Activated CD4-positive, alpha-beta T cell treated with anti-CD3 and anti-CD28 coated beads, Interleukin-2, amount 50 U/mL, for 16 hours (primary cell): Measurements from ENCODE around the gene HDDC2.
"Not testable (repeated sequence)": the region's sequence is repeated elsewhere in the genome, so short reads cannot be mapped to it uniquely, and the experiment has no call there.

Experiments
- DNase-seq: peaks from one replicate; pipeline ENCODE4 v3.0.0-alpha.2; 2020

The HDDC2 gene

GRCh38 chr6:125304970-125305660, 3.3 kb upstream of the HDDC2 start:
- DNase-seq: no peak

DNA sequence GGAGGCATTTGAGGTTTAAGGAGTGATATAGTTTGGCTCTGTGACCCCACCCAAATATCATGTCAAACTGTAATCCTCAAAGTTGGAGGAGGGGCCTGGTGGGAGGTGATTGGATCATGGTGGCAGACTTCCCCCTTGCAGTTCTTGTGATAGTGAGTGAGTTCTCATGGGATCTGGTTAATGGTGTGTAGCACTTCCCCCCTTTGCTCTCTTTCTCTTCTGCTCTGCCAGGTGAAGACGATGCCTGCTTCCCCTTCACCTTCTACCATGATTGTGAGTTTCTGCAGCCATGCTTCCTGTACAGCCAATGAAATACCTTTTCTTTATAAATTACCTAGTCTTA, 1.7 kb upstream of the HDDC2 start:
- DNase-seq: no peak

- no peak for DNase-seq
These were observed 1.2 kb upstream of the HDDC2 start for GRCh38 chr6:125302840-125303511.

DNA sequence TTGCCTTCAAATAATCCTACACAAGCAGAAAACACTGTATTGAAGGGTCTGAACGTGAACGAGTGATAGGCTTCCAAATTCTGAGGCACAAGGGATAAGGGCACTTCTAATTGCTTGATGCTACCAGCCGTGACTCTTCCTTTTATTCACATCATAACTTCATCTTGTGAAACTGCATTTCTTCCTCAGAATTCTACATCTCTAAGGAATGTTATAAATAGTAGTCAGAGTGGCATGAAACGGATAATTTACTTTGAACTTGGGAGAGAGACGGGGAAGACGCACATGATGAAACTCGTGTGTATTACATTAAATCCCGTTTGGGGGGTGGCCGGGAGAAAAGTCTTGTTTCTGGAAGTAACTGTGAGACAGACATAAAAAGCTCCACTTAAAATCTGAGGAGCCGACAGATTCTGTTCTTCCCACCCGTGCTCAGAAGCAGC, 754 bp downstream of the HDDC2 start:
- DNase-seq: no peak

GRCh38 chr6:125299257-125299656, 2.5 kb downstream of the HDDC2 start:
- no peak for DNase-seq

DNA sequence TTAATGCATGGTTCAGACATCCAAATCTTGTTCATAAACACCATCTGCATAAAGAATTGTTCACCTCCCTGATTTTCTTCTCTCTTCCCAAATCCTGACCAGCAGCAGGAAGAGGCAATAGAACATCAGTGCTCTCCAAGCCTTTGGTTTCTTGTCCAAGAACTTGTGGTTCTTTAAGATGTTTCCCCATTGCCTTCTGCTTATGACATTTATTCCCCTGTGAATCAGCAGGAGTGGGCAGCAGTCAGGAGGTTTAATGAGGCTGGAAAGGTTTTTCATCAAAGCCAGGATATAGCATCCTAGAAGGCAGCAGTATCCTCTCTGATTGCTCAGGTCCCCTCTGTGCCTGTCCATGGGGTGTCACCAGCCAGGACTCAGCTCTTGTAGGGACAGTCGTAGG, 5.3 kb downstream of the HDDC2 start:
- no peak for DNase-seq

GRCh38 chr6:125294925-125295324, 6.8 kb downstream of the HDDC2 start:
- DNase-seq: no peak

DNA sequence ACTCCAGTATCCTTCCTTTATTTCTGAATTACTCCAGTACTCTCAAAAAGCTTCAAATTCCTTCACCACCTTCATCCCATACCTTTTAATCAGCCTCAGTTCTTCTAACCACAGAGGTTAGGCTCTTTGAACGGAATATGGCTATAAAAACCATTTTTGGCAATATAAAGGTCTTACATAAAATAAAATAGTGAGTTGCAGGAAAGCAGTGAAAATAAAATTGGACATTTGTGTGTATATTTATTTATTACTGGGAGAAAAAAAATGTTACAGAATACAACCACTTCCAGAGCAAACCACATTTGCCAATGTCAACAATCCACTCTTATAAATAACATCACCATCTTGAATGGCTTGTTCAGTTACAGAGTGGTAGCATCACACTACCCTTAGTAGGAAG, 7.7 kb downstream of the HDDC2 start:
- no peak for DNase-seq

GRCh38 chr6:125293587-125293986, 8.2 kb downstream of the HDDC2 start:
- DNase-seq: no peak

DNA sequence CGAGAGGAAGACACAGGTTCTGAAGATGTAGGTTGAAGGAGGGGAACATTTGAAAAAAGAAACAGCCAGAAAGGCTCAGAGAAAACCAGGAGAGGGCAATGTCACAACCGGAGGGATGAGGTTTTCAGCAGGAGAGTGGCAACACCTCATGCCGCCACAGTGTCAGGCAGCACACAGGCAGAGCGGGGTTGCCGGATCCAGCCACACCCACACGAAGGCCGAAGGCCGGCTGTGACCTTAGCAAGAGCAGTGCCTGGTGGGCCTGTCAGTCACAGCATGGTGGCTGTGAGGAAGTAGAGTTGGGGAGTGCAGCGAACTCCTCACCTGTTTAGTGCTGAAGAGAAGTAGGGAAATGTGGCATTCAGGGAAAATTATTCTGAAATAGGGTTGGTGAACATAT, 14.0 kb downstream of the HDDC2 start:
- no peak for DNase-seq

- DNase-seq: no peak
These were observed 15.8 kb downstream of the HDDC2 start for GRCh38 chr6:125285936-125286335.

GRCh38 chr6:125285353-125285752, 16.4 kb downstream of the HDDC2 start:
- no peak for DNase-seq

- DNase-seq: not testable (repeated sequence)
These were observed 19.3 kb downstream of the HDDC2 start for GRCh38 chr6:125282470-125282869.

GRCh38 chr6:125280370-125281035, 21.3 kb downstream of the HDDC2 start:
- not testable (repeated sequence) for DNase-seq

DNA sequence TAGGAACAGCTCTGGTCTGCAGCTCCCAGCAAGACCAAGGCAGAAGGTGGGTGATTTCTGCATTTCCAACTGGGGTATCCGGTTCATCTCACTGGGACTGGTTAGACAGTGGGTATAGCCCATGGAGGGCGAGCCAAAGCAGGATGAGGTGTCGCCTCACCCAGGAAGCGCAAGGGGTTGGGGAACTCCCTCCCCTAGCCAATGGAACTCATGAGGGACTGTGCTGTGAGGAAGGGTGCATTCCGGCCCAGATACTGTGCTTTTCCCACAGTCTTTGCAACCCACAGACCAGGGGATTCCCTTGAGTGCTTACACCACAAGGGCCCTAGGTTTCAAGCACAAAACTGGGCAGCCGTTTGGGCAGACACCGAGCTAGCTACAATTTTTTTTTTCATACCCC, 21.8 kb downstream of the HDDC2 start:
- no peak for DNase-seq

DNA sequence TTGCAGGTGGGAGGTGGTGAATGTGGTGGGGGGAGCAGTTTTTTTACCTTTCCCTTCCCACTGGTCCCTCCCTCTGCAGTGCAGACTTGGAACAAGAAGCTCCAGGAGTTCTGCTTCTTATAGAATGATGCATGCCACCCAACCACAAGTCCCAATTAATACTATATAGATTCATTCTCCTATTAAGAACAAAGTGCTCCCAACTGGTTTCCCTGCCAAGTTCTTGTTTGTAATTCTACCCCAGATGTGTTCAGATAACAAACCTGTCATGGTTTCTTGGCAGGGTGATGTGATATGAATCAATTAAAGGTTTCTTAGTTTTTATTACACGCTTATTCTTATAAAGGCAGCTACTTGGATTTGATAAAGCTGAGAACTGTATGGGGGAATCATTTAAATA, 23.9 kb downstream of the HDDC2 start:
- no peak for DNase-seq

DNA sequence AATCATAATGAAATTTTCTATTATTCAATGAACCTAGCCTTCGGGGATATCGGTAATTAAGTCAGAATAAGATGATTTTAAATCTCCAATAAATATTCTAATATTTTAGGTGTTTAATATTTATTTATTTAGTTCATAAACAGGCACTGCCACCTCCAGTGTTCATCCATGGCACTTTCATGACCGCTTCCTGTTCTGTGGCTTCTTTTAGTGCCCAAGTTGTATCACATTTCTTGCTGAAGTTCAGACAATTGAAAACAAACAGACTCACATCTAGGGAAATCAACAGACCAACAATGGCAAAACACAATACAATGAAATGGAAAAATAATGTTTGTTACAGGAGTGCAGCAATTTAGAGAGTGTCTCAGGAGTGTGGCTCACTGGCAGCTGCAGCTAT, 26.0 kb downstream of the HDDC2 start:
- DNase-seq: no peak

GRCh38 chr6:125274935-125275334, 26.8 kb downstream of the HDDC2 start:
- no peak for DNase-seq

DNA sequence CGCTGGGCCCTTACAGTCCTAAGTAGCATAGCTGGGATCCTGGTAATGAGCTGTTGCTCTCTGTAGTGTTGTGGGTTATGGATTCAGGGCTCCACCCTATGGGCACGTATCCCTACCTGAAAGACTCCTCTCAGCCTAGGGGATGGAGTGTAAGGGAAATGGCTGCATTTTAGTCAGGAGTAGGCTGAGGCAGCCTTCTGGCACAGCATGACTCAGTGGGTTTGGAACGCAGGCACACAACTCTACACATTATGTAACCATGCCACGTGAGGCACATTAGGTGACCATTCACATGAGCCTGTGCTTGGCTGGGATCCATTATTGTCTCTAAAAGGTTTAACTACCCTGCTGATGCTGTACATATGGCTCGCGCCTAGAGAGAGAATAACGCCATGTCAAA, 27.8 kb downstream of the HDDC2 start:
- no peak for DNase-seq

- no peak for DNase-seq
These were observed 28.5 kb downstream of the HDDC2 start for GRCh38 chr6:125273251-125273650.

- no peak for DNase-seq
These were observed 30.1 kb downstream of the HDDC2 start for GRCh38 chr6:125271486-125272159.

DNA sequence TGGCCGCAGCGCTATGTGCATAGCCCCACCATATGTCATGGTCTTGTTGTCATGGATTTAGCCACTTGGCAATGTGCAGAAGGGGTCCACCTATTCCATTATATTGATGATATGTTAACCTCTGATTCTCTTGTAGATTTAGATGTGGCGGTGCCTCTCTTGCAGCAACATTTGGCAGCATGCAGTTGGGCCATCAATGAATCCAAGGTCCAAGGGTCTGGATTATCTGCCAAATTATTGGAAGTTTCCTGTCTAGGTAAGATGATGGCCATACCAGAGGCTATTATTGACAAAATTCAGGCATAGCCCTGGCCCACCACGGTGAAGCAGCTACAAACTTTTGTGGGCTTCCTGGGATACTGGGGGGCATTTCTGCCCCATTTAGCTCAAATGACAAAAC, 31.4 kb downstream of the HDDC2 start:
- DNase-seq: no peak

GRCh38 chr6:125269328-125269985, 32.3 kb downstream of the HDDC2 start:
- DNase-seq: no peak
